ENCODE data around the gene VPS26A.

VPS26A gene

GRCh38 chr10:69097729-69098128 is 26.2 kb upstream of the VPS26A start:
- Histone ChIP-seq H3K18ac (ENCODE audit: low read length) (no peak overlapping the region), H3K4me1 (ENCODE audit: control insufficient read depth, low read depth, low read length) (no peaks in the 10 kb centered on the region), H3K4ac (ENCODE audit: low read depth, low read length) (no peak overlapping the region), H3K27ac (ENCODE audit: low read depth, low read length) (no peak overlapping the region), H3K23ac (ENCODE audit: low read length) (no peak overlapping the region), H3K79me1 (ENCODE audit: low read length) (no peaks in the 10 kb centered on the region), H3K56ac (ENCODE audit: low read length) (no peak overlapping the region), H2BK5ac (ENCODE audit: low read length) (no peak overlapping the region), H3K4me3 (ENCODE audit: low read length) (no peak overlapping the region), H3K79me2 (ENCODE audit: control insufficient read depth, insufficient read depth, low read length) (no peaks in the 10 kb centered on the region), H3K36me3 (ENCODE audit: control insufficient read depth, insufficient read depth, low read length) (no peaks in the 10 kb centered on the region), H2BK120ac (ENCODE audit: low read depth, low read length) (no peak overlapping the region), H2AK5ac (ENCODE audit: low read length) (no peak overlapping the region), H3K4me2 (ENCODE audit: low read length) (no peak overlapping the region), H2BK15ac (replicated peaks; ENCODE audit: low read depth) (no peak overlapping the region), H4K5ac (ENCODE audit: low read length) (no peak overlapping the region), H3K9ac (ENCODE audit: low read length) (no peak overlapping the region), H3K27me3 (ENCODE audit: insufficient read depth, low read length, poor library complexity) (no peaks in the 10 kb centered on the region), H4K8ac (ENCODE audit: low read depth, low read length) (no peak overlapping the region)
- no CpG with 5 or more reads among the region's 4 CpGs for WGBS (ENCODE audit: extremely low coverage, insufficient coverage, low lambda C conversion rate)
- no peak for DNase-seq

GRCh38 chr10:69100136-69100872 is 23.7 kb upstream of the VPS26A start:
- H3K4me3 ChIP-seq (ENCODE audit: low read length): no peak overlapping the region

GRCh38 chr10:69101451-69102095 is 22.4 kb upstream of the VPS26A start:
- H3K4me2 ChIP-seq (ENCODE audit: low read length): no peak overlapping the region
- no peak overlapping the region for H3K18ac ChIP-seq (ENCODE audit: low read length)
- no peak overlapping the region for H3K27ac ChIP-seq (ENCODE audit: low read depth, low read length)
- H3K4me1 ChIP-seq (ENCODE audit: control insufficient read depth, low read depth, low read length): no peaks in the 10 kb centered on the region
- no peak overlapping the region for H3K4me3 ChIP-seq (ENCODE audit: low read length)
- no peaks in the 10 kb centered on the region for H3K79me1 ChIP-seq (ENCODE audit: low read length)
- no CpG with 5 or more reads among the region's 6 CpGs for WGBS (ENCODE audit: extremely low coverage, insufficient coverage, low lambda C conversion rate)
- H2BK15ac ChIP-seq (replicated peaks; ENCODE audit: low read depth): no peak overlapping the region
- H3K36me3 ChIP-seq (ENCODE audit: control insufficient read depth, insufficient read depth, low read length): no peaks in the 10 kb centered on the region
- no peak overlapping the region for H2AK5ac ChIP-seq (ENCODE audit: low read length)
- H3K9ac ChIP-seq (ENCODE audit: low read length): no peak overlapping the region
- no peak overlapping the region for H4K5ac ChIP-seq (ENCODE audit: low read length)
- H3K4ac ChIP-seq (ENCODE audit: low read depth, low read length): no peak overlapping the region
- H3K23ac ChIP-seq (ENCODE audit: low read length): no peak overlapping the region
- DNase-seq: no peak
- no peak overlapping the region for H4K8ac ChIP-seq (ENCODE audit: low read depth, low read length)
- H2BK120ac ChIP-seq (ENCODE audit: low read depth, low read length): no peak overlapping the region
- H3K27me3 ChIP-seq (ENCODE audit: insufficient read depth, low read length, poor library complexity): no peaks in the 10 kb centered on the region
- no peak overlapping the region for H2BK5ac ChIP-seq (ENCODE audit: low read length)
- no peaks in the 10 kb centered on the region for H3K79me2 ChIP-seq (ENCODE audit: control insufficient read depth, insufficient read depth, low read length)
- no peak overlapping the region for H3K56ac ChIP-seq (ENCODE audit: low read length)

More at GRCh38 chr10:69100136-69100872, 23.7 kb upstream of the VPS26A start:
- no peak overlapping the region for H3K4ac ChIP-seq (ENCODE audit: low read depth, low read length)
- H3K79me1 ChIP-seq (ENCODE audit: low read length): no peaks in the 10 kb centered on the region
- H3K79me2 ChIP-seq (ENCODE audit: control insufficient read depth, insufficient read depth, low read length): no peaks in the 10 kb centered on the region
- no peaks in the 10 kb centered on the region for H3K27me3 ChIP-seq (ENCODE audit: insufficient read depth, low read length, poor library complexity)
- H2BK15ac ChIP-seq (replicated peaks; ENCODE audit: low read depth): no peak overlapping the region
- H2BK120ac ChIP-seq (ENCODE audit: low read depth, low read length): no peak overlapping the region
- H3K56ac ChIP-seq (ENCODE audit: low read length): peak overlapping the region; percentile 30
- H3K23ac ChIP-seq (ENCODE audit: low read length): no peak overlapping the region
- H3K9ac ChIP-seq (ENCODE audit: low read length): no peak overlapping the region
- no peak overlapping the region for H2AK5ac ChIP-seq (ENCODE audit: low read length)
- no peak overlapping the region for H3K4me2 ChIP-seq (ENCODE audit: low read length)
- no peak overlapping the region for H3K27ac ChIP-seq (ENCODE audit: low read depth, low read length)
- H3K36me3 ChIP-seq (ENCODE audit: control insufficient read depth, insufficient read depth, low read length): no peaks in the 10 kb centered on the region
- H2BK5ac ChIP-seq (ENCODE audit: low read length): no peak overlapping the region
- H4K5ac ChIP-seq (ENCODE audit: low read length): no peak overlapping the region
- WGBS (ENCODE audit: extremely low coverage, insufficient coverage, low lambda C conversion rate): no CpG with 5 or more reads among the region's 7 CpGs
- H3K4me1 ChIP-seq (ENCODE audit: control insufficient read depth, low read depth, low read length): no peaks in the 10 kb centered on the region
- peak; percentile 71 for DNase-seq
- no peak overlapping the region for H4K8ac ChIP-seq (ENCODE audit: low read depth, low read length)
- no peak overlapping the region for H3K18ac ChIP-seq (ENCODE audit: low read length)

- Histone ChIP-seq H2AK5ac (ENCODE audit: low read length) (no peak overlapping the region), H3K4me2 (ENCODE audit: low read length) (no peak overlapping the region), H3K27ac (ENCODE audit: low read depth, low read length) (no peak overlapping the region), H3K4ac (ENCODE audit: low read depth, low read length) (no peak overlapping the region), H3K18ac (ENCODE audit: low read length) (no peak overlapping the region), H3K9ac (ENCODE audit: low read length) (no peak overlapping the region), H3K79me1 (ENCODE audit: low read length) (no peaks in the 10 kb centered on the region), H2BK5ac (ENCODE audit: low read length) (no peak overlapping the region), H2BK15ac (replicated peaks; ENCODE audit: low read depth) (no peak overlapping the region), H3K4me3 (ENCODE audit: low read length) (no peak overlapping the region), H4K8ac (ENCODE audit: low read depth, low read length) (no peak overlapping the region), H3K27me3 (ENCODE audit: insufficient read depth, low read length, poor library complexity) (no peaks in the 10 kb centered on the region), H3K79me2 (ENCODE audit: control insufficient read depth, insufficient read depth, low read length) (no peaks in the 10 kb centered on the region), H2BK120ac (ENCODE audit: low read depth, low read length) (no peak overlapping the region), H3K36me3 (ENCODE audit: control insufficient read depth, insufficient read depth, low read length) (no peaks in the 10 kb centered on the region), H3K4me1 (ENCODE audit: control insufficient read depth, low read depth, low read length) (no peaks in the 10 kb centered on the region), H4K5ac (ENCODE audit: low read length) (no peak overlapping the region), H3K56ac (ENCODE audit: low read length) (no peak overlapping the region), H3K23ac (ENCODE audit: low read length) (no peak overlapping the region)
- DNase-seq: no peak
- no CpG with 5 or more reads among the region's 3 CpGs for WGBS (ENCODE audit: extremely low coverage, insufficient coverage, low lambda C conversion rate)
These were observed 21.5 kb upstream of the VPS26A start for GRCh38 chr10:69102440-69102839.

- Histone ChIP-seq H3K4me1 (ENCODE audit: control insufficient read depth, low read depth, low read length) (no peaks in the 10 kb centered on the region), H2BK15ac (replicated peaks; ENCODE audit: low read depth) (no peak overlapping the region), H3K4me2 (ENCODE audit: low read length) (no peak overlapping the region), H3K79me1 (ENCODE audit: low read length) (no peaks in the 10 kb centered on the region), H3K27me3 (ENCODE audit: insufficient read depth, low read length, poor library complexity) (no peaks in the 10 kb centered on the region), H3K27ac (ENCODE audit: low read depth, low read length) (no peak overlapping the region), H3K4me3 (ENCODE audit: low read length) (no peak overlapping the region), H3K56ac (ENCODE audit: low read length) (no peak overlapping the region), H4K8ac (ENCODE audit: low read depth, low read length) (no peak overlapping the region), H2BK120ac (ENCODE audit: low read depth, low read length) (no peak overlapping the region), H3K9ac (ENCODE audit: low read length) (no peak overlapping the region), H3K18ac (ENCODE audit: low read length) (no peak overlapping the region), H2BK5ac (ENCODE audit: low read length) (no peak overlapping the region), H2AK5ac (ENCODE audit: low read length) (no peak overlapping the region), H3K23ac (ENCODE audit: low read length) (no peak overlapping the region), H3K79me2 (ENCODE audit: control insufficient read depth, insufficient read depth, low read length) (no peaks in the 10 kb centered on the region), H3K4ac (ENCODE audit: low read depth, low read length) (no peak overlapping the region), H3K36me3 (ENCODE audit: control insufficient read depth, insufficient read depth, low read length) (no peaks in the 10 kb centered on the region), H4K5ac (ENCODE audit: low read length) (no peak overlapping the region)
- WGBS (ENCODE audit: extremely low coverage, insufficient coverage, low lambda C conversion rate): no CpG with 5 or more reads among the region's 7 CpGs
- no peak for DNase-seq
These were observed 20.2 kb upstream of the VPS26A start for GRCh38 chr10:69103784-69104183.
